Measurements from ENCODE around the gene MED8. TPM values are rescaled to one million over a fixed set of nuclear protein-coding genes. Genes with fewer than 3 reads are reported as not detected.

The MED8 gene
- total and polyA plus RNA-seq, 10 of the 15 experiments (the other 5 are each of a cell fraction or from before 2014, with no cell fraction given) = 20.2 to 61.7 (median 39.5) TPM

DNA sequence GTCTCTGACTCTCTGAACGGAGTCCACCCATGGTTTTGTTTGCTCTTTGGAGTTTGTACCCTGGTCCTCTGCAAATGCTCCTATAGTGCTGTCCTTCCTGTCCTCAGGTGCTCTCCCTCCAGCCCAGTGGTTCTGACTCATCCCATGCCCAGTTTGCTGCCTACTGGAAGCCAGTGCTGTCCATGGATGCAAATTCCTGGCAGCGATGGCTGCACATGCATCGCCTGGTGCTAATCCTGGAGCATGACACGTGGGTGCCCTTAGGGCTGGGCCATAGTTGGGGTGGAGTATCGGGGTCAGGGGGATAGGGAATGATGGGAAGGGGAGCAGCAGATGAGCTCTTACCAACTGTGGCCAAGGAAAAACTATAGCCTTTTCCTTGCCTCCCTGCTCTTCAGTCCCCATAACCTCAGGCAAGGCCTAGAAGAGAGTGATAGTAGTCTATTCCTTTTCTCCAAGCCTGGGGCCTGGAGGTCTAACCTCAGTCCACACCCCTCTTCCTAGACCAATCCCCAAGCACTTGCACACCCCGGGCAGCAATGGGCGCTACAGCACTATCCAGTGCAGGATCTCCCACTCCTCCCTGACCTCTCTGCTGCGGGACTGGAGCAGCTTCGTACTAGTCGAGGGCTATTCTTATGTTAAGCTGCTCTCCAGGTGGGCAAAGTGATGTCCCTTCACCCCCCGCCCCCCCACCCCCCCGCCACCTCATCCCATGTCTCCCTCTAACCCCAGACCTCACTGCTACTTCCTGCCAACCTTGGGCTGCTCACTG is 32.6 kb upstream of the MED8 start:
- H3K9me3 ChIP-seq (replicated peaks; ENCODE audit: control insufficient read depth, insufficient read depth, low read length) = no peaks in the 10 kb centered on the region
- no peaks in the 10 kb centered on the region for H3K79me2 ChIP-seq (ENCODE audit: control insufficient read depth, insufficient read depth, low read length)
- no peak overlapping the region for H3K4me2 ChIP-seq (ENCODE audit: control insufficient read depth, insufficient read depth)
- no peak for FAIRE-seq
- H3K4me3 ChIP-seq = no peak overlapping the region
- H4K20me1 ChIP-seq (ENCODE audit: control insufficient read depth, insufficient read depth) = no peaks in the 10 kb centered on the region
- WGBS (ENCODE audit: insufficient coverage, insufficient replicate concordance, low lambda C conversion rate, missing lambda C conversion rate) = 93% methylated on average over 10 of the region's 12 CpGs
- H3K9ac ChIP-seq (ENCODE audit: control insufficient read depth, insufficient read depth, low read length) = no peak overlapping the region
- ATAC-seq = no peak
- no peak for DNase-seq (ENCODE audit: low read depth, low spot score)
- H3K4me1 ChIP-seq (ENCODE audit: control insufficient read depth, insufficient read depth, low read length) = peaks cover 9% of the 10 kb centered on the region
- TF ChIP-seq IKZF2 (IDR thresholded peaks at IDR 0.05) (no peak), BACH1 (IDR thresholded peaks at IDR 0.05; ENCODE audit: borderline replicate concordance) (no peak), CEBPB (IDR thresholded peaks at IDR 0.05; ENCODE audit: borderline replicate concordance in 1 of 2, low read depth in 2 of 2, low read length in 2 of 2) (no peak), NR2C2 (IDR thresholded peaks at IDR 0.05; ENCODE audit: borderline replicate concordance, control insufficient read depth, insufficient read length, low read depth) (no peak), BHLHE40 (IDR thresholded peaks at IDR 0.05; ENCODE audit: borderline replicate concordance in 1 of 2, low read depth in 2 of 2, low read length in 1 of 2) (no peak), IRF4 (IDR thresholded peaks at IDR 0.05; ENCODE audit: low read depth, low read length) (no peak), SIX5 (IDR thresholded peaks at IDR 0.05; ENCODE audit: low read depth, low read length, severe bottlenecking) (no peak), JUNB (IDR thresholded peaks at IDR 0.05) (no peak), BRCA1 (IDR thresholded peaks at IDR 0.05; ENCODE audit: low read depth, low read length) (no peak), HDAC6 (IDR thresholded peaks at IDR 0.05; ENCODE audit: unreplicated experiment) (no peak), TARDBP (IDR thresholded peaks at IDR 0.05; ENCODE audit: borderline replicate concordance) (no peak), MEF2B (IDR thresholded peaks at IDR 0.05; ENCODE audit: partially characterized antibody, poor library complexity, severe bottlenecking) (no peak), BMI1 (IDR thresholded peaks at IDR 0.05; ENCODE audit: borderline replicate concordance) (no peak), ZSCAN29 (IDR thresholded peaks at IDR 0.05) (no peak), NFYA (IDR thresholded peaks at IDR 0.05; ENCODE audit: borderline replicate concordance, low read depth, low read length) (no peak)
- TF ChIP-seq, protein P1, sequence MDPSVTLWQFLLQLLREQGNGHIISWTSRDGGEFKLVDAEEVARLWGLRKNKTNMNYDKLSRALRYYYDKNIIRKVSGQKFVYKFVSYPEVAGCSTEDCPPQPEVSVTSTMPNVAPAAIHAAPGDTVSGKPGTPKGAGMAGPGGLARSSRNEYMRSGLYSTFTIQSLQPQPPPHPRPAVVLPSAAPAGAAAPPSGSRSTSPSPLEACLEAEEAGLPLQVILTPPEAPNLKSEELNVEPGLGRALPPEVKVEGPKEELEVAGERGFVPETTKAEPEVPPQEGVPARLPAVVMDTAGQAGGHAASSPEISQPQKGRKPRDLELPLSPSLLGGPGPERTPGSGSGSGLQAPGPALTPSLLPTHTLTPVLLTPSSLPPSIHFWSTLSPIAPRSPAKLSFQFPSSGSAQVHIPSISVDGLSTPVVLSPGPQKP (IDR thresholded peaks at IDR 0.05; ENCODE audit: low read depth, low read length) = no peak
- TF ChIP-seq, protein P2, sequence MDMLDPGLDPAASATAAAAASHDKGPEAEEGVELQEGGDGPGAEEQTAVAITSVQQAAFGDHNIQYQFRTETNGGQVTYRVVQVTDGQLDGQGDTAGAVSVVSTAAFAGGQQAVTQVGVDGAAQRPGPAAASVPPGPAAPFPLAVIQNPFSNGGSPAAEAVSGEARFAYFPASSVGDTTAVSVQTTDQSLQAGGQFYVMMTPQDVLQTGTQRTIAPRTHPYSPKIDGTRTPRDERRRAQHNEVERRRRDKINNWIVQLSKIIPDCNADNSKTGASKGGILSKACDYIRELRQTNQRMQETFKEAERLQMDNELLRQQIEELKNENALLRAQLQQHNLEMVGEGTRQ (IDR thresholded peaks at IDR 0.05; ENCODE audit: borderline replicate concordance, low read depth, low read length) = no peak
- TF ChIP-seq, protein P3, sequence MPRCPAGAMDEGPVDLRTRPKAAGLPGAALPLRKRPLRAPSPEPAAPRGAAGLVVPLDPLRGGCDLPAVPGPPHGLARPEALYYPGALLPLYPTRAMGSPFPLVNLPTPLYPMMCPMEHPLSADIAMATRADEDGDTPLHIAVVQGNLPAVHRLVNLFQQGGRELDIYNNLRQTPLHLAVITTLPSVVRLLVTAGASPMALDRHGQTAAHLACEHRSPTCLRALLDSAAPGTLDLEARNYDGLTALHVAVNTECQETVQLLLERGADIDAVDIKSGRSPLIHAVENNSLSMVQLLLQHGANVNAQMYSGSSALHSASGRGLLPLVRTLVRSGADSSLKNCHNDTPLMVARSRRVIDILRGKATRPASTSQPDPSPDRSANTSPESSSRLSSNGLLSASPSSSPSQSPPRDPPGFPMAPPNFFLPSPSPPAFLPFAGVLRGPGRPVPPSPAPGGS (IDR thresholded peaks at IDR 0.05; ENCODE audit: borderline replicate concordance, insufficient read depth, low read depth, low read length, poor library complexity, severe bottlenecking) = no peak
- H3K27me3 ChIP-seq (replicated peaks in 1 of 2; ENCODE audit: control insufficient read depth in 2 of 2, insufficient read depth in 2 of 2, low read length in 1 of 2) = no peaks in the 10 kb centered on the region
- in situ Hi-C loops (cut with MboI) (no loop called here), intact Hi-C loops (cut with micrococcal nuclease; ENCODE audit: unreplicated experiment) (no loop called here)
- no peak overlapping the region for H2AFZ ChIP-seq (ENCODE audit: control insufficient read depth, low read depth, low read length)
- H3K36me3 ChIP-seq (ENCODE audit: control insufficient read depth in 2 of 2, insufficient read depth in 2 of 2, low read length in 1 of 2) = peaks cover 25 to 37% of the 10 kb centered on the region in 2 experiments
- SMC1A ChIA-PET (ENCODE audit: uncharacterized antibody, unreplicated experiment) = no interaction called here
- RAD21 ChIA-PET (ENCODE audit: unreplicated experiment) = no interaction called here
- no TSS peak for BruUV-seq (replicated peaks)
- no peak overlapping the region for H3K27ac ChIP-seq (ENCODE audit: control insufficient read depth, insufficient read depth)
- POLR2A ChIA-PET = no interaction called here
- CTCF ChIA-PET = interaction anchor here (0.9 kb wide), 1 partner anchor 8 kb away, joined by 3 read pairs; no protein-coding TSS in a partner anchor
